T47D (cell line): ENCODE data around the gene MORN4.

Experiments
- DNase-seq, 2 experiments: peaks; one replicate each; pipeline versions ENCODE4 v3.0.0 to v3.0.0-alpha.2; 2011 to 2012; ENCODE audit warnings: low read depth in 1 of 2, low spot score in 1 of 2
- JUND ChIP-seq: IDR thresholded peaks from 2 replicates; pipeline ENCODE4 v1.6.1; 2012; ENCODE audit warnings: low read depth
- in situ Hi-C: cut with HindIII; loops from 2 replicates; pipeline ENCODE4 v1.10.0; 2016; ENCODE audit warnings: low sequenced_read_pairs, low pct_unique_long_range_greater_than_20kb

Gene MORN4

DNA sequence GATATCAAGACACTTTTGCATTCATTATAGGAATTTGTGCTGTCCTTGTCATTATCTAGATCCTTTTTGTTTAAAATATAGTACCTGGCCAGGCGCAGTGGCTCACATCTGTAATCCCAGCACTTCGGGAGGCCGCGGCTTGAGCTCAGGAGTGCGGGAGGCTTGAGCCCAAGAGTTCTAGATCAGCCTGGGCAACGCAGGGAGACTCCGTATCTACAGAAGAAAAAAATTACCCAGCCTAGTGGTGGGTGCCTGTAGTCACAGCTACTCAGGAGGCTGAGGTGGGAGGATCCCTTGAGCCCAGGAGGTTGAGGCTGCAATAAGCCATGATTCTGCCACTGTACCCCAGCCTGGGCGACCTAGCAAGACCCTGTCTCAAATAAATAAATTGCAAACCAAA, 621 bp upstream of the MORN4 start:
- peak in 1 of 2 experiments; percentile 59 for DNase-seq
- in situ Hi-C loops: no loop called here
- TF ChIP-seq JUND: no peak

DNA sequence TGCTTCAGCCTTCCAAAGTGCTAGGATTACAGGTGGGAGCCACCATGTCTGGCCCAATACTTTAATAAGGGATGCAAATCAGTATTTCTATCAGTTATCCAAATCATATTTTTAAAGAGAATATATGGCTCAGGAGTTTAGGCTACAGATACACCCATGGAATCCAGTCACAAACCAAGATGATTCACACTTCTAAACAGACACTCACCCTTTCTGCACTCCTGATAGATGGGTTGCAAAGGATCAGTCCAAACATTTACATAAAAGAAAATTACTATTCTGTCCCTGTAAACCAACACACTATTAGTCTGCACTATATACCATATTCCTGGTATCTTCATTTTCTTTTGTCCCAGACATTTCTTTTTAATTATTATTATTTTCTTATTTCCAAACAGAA, 2.2 kb downstream of the MORN4 start:
- in situ Hi-C loops: no loop called here
- no peak for DNase-seq
- TF ChIP-seq JUND: no peak

DNA sequence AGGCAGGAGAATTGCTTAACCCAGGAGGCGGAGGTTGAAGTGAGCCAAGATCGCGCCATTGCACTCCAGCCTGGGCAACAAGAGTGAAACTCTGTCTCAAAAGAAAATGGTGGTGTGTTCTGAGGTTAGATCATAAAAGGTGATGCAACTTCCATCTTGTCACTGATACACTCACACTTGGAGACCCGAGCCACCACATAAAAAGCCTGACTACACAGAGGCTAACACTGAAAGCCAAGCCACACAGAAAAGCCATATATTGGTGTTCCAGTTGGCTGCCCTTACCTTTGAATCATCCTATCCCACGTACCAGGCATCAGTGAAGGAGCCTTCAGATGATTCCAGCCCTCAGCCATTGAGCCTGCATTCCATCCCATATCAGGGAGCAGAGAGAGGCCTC, 4.0 kb downstream of the MORN4 start:
- in situ Hi-C loops: no loop called here
- no peak for TF ChIP-seq JUND
- DNase-seq: no peak

DNA sequence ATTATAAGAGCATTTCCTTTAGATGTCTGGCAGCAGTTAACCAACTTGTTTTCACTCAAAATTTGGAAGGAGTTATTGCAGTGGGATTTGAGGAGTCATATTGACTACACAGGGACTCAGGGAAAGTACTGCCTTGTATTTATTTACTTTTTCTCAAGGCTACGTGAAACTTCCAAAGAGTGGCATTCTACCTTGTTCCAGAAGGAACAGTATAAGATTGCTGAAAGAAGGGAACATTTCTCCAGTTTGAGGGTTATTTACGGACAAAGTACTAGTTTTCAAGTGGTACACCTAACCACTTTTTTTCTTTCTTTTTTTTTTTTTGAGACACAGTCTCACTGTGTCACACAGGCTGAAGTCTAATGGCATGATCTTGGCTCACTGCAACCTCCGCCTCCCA, 5.1 kb downstream of the MORN4 start:
- TF ChIP-seq JUND: no peak
- DNase-seq: no peak
- in situ Hi-C loops: no loop called here

DNA sequence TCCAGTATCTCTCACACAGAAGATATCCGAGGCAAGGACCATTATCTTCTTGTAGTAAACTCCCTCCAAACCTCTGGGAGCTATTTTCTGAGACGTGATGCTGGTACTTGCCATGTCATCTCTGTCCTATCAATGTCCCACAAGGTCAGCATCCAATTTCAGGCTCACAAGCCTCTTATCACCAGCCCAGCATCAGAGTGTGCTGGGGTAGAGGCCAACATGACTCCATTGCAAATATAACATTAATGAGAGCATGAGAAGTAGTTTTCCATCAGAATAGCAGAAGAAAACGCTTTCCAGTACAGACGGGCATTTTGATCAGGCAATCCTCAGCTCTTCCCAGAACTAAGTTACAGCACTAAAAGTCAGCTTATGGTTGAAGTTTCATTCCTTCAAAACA, 5.6 kb downstream of the MORN4 start:
- in situ Hi-C loops: no loop called here
- no peak for TF ChIP-seq JUND
- no peak for DNase-seq

DNA sequence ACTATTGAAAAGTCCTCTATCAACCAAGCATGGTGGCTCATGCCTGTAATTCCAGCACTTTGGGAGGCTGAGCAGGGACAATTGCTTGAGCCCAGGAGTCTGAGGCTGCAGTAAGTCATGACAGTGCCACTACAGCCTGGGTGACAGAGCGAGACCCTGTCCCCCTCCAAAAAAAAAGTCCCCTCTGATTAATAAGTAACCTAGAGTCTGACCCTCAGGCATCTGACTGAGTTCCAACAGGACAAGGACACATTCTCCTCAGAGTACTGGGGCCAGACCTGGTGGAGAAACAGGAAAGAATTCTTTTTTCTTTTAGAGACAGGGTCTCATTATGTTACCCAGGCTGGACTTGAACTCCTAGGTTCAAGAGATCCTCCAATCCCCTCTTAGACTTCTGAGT, 10.0 kb downstream of the MORN4 start:
- no peak for DNase-seq
- no peak for TF ChIP-seq JUND

DNA sequence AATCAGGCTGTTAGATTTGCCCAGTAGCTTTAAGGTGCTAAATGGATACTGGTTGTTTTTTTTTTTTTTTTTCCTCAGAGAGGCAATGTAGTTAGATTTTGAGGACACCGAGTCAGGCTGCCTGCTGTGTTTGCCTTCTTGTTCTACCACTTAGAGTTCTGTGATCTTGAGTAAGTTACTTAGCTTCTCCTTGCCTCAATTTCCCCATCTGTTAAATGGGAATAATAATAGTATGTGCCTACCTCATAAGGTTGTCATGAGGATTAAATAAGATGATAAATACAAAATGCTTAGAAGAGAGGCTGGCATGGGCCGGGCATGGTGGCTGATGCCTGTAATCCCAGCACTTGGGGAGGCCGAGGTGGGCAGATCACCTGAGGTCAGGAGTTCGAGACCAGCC, 14.6 kb downstream of the MORN4 start:
- no peak for DNase-seq
- no peak for TF ChIP-seq JUND
- in situ Hi-C loops: no loop called here

More for the DNA sequence above, 10.0 kb downstream of the MORN4 start:
- in situ Hi-C loops: no loop called here

DNA sequence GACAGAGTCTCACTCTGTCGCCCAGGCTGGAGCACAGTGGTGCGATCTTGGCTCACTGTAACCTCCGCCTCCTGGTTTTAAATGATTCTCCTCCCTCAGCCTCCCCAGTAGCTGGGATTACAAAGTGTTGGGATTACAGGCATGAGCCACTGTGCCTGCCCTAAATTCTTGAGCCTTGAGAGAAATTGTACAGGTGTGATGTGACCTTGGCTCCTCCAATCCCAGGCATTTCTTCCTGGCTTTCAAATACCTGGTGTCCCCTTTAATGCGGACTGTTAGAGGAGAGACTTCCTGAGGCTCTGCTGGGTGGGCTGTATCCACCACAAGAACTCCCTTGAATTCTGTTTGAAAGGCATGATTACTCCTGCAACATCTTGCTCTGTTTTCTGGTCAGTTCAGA, 15.0 kb downstream of the MORN4 start:
- DNase-seq: no peak
- in situ Hi-C loops: no loop called here
- no peak for TF ChIP-seq JUND

DNA sequence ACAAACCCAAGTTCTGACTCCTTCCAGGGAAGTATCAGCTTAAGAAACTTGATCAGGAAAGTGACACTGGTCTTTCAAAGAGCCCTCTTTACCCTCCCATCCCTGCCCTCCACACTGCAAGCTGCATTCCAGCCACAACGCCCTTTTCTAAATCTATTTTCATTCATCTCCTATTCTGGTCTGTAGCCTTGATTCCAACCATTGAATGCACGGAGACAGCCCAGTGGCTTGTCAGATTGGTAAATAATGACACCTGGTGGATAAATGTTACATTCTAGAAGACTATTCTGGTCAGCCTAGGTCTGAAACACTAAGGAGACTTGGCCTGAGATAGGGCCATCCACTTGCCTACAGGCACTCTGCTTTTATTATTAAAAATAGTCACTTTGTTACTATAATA, 20.9 kb downstream of the MORN4 start:
- in situ Hi-C loops: no loop called here
- TF ChIP-seq JUND: no peak
- DNase-seq: peak; percentile 83 to 87

DNA sequence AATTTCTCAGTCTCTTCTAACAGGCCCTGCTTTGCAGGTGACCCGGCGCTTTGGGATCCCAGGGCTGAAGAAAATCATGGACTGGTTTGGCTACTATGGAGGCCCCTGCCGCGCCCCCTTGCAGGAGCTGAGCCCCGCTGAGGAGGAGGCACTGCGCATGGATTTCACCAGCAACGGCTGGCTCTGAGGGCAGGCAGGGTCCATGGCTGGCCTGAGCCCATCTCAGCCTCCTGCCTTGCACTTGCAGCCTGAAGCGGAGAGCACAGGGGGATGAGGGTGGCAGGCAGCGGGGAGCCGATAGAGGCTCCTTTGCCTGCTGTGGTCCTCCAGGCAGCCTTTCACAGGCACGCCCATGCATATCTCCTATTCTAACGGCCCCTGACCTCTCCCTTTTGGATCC, 21.8 kb downstream of the MORN4 start:
- no peak for DNase-seq
- in situ Hi-C loops: no loop called here
- TF ChIP-seq JUND: no peak

DNA sequence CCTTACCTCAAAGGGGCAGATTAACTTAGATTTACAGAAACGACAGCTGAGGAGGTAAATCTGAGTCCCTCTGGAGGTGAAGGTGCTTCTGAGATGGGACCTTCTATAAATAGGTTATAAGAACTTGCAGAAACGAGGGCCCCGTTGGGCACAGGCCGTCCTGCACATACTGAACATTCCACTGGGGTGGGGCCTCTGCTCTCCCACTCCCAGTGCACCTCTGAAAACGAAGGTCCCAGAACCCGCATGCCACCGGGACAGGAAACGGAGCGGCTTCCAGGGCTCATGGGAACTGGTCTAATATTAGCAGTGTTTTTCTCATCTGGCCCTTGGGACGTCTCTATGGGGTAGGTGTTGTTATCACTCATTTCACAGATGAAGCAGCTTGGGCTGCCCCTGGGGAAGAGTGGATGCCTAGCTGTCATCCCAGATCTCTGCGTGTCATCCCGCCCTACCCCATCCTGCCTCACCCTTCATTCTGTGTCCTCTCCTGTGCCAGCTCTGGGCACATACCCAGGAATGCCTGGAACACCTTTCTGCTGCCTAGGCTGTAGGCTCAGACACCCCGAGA, 24.2 kb downstream of the MORN4 start:
- in situ Hi-C loops: no loop called here
- TF ChIP-seq JUND: no peak
- DNase-seq: no peak

DNA sequence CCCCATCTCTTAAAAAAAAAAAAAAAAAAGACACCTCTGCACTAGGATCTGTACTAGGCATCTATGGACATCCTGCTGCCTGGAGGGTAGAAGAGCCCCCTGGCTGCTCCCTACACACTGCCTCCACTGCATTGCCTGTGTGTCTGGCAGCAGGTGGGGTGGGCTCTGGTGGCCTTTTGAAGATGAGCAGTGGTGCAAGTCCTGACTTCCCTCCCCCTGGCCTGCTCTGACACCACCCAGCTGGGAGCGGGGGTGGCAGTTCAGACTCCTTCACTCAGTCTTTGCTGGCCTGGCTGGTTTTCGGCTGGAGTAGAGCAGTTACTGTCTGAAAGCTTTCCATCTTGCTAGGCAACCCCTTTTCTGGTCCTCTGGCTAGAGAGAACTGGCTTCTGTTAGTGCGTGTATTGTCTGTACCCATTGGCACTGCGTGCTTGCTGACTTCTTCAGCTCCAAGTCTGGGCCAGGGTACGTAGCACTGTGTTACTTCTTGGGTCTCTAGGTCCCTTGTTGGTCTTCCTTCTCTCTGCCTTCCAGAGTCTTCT, 26.1 kb downstream of the MORN4 start:
- in situ Hi-C loops: no loop called here
- DNase-seq: no peak
- TF ChIP-seq JUND: no peak

DNA sequence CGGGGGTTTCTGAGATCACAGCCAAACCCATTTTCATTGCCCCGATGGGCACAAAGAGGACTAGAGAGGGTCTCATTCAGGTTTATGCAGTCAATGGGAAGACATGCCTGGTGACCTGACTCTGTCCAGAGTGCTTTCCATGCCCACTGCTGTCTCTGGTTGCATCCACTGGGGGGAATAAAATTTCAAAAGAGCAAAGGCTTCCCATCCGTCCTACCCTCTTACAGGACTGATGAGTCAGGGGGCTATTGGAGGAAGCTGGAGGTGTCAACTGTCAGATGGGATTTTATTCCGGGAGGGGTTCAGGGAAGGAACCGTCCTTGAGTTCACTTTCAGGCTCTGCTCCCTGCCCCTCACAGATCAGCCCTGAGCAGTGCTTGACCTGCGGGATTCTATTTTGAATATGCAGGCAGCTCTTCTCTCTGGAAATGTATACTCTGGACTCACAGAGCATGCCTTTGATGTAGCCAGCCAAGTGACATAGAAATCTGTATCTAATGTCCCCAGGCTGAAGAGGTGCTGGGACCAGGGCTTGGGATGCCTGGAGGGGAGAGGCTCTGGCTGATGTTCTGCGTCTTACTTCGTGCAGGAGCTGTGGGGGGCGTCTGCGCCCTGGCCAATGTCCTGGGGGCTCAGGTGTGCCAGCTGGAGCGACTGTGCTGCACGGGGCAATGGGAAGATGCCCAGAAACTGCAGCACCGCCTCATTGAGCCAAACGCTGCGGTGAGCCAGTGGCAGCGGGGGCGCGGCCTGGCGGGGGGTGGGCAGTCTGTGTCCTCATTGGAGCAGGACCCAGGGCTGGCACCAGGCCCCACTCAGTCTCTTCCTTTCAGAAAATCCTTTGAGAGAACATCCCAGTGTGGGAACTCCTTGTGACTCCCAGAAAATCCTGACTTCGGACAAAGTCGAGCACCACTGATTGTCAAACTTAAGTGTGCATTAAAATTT, 31.8 kb downstream of the MORN4 start:
- in situ Hi-C loops: no loop called here
- no peak for TF ChIP-seq JUND
- DNase-seq: no peak
